ENCODE measurements around the gene SRR.

Gene SRR

DNA sequence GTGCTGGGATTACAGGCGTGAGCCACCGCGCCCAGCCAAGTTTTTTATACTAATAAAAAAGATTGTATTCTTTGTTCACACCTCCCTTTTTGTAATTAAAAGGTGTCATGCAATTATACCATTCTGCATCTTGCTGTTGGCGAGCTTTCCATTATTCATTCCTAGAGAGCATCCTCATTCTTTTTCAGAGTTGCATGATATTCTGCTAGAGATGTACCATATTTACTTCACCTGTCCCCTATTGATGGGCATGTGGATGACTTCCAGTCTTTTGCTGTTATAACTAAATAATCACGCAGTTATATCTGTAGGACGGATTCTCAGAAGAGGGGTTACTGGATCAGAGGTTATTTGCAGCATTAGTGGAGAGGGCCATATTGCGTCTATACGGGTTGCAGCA, 50.6 kb downstream of the SRR start:
- H3K27ac ChIP-seq (ENCODE audit: low read depth, low read length) = no peak overlapping the region
- H3K9me3 ChIP-seq (ENCODE audit: low read length) = no peaks in the 10 kb centered on the region
- H3K9ac ChIP-seq (ENCODE audit: low read length) = no peak overlapping the region
- H3K27me3 ChIP-seq (ENCODE audit: control insufficient read depth in 1 of 2, insufficient read depth in 2 of 2, low read length in 2 of 2) = no peaks in the 10 kb centered on the region
- H3K36me3 ChIP-seq (ENCODE audit: insufficient read depth, low read length) = no peaks in the 10 kb centered on the region
- H3K4me1 ChIP-seq (ENCODE audit: insufficient read depth, low read length) = peaks cover 8% of the 10 kb centered on the region
- H3K4me3 ChIP-seq (ENCODE audit: low read depth in 1 of 2, low read length in 2 of 2) = no peak overlapping the region

- no peak overlapping the region for H3K4me3 ChIP-seq (ENCODE audit: low read depth in 1 of 2, low read length in 2 of 2)
- H3K9ac ChIP-seq (ENCODE audit: low read length) = no peak overlapping the region
- peaks cover 10% of the 10 kb centered on the region for H3K36me3 ChIP-seq (ENCODE audit: insufficient read depth, low read length)
- no peaks in the 10 kb centered on the region for H3K27me3 ChIP-seq (ENCODE audit: control insufficient read depth in 1 of 2, insufficient read depth in 2 of 2, low read length in 2 of 2)
- H3K9me3 ChIP-seq (ENCODE audit: low read length) = no peaks in the 10 kb centered on the region
- H3K27ac ChIP-seq (ENCODE audit: low read depth, low read length) = no peak overlapping the region
- peaks cover 12% of the 10 kb centered on the region for H3K4me1 ChIP-seq (ENCODE audit: insufficient read depth, low read length)
Observed at GRCh38 chr17:2357237-2357636, 53.5 kb downstream of the SRR start.

DNA sequence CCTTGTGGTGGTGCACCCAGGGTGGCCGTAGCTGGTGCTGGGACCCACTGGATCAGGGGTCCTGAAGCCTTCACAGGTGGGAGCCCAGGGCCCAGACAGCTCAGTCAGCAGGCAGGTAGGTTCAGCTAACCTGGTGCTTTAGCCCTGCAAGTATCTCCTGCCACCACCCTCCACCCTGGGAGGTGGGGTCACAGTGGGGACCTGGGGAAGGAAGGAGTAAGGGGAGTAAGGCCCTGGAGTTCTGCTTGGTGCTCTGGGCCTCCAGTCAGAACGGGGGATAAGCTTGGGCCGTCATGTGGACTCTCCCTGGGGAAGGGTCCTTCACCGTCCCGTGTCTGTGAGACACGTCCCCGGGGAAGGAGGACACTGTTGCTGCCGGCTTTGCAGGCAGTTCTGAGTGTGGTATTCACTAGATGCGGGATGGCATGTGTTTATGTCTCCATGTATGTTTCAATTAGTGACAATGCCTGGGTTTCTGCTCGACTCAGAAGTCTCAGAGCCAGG, 54.2 kb downstream of the SRR start:
- Histone ChIP-seq H3K27ac (ENCODE audit: low read depth, low read length) (no peak overlapping the region), H3K27me3 (ENCODE audit: control insufficient read depth in 1 of 2, insufficient read depth in 2 of 2, low read length in 2 of 2) (no peaks in the 10 kb centered on the region), H3K9me3 (ENCODE audit: low read length) (no peaks in the 10 kb centered on the region), H3K36me3 (ENCODE audit: insufficient read depth, low read length) (peaks cover 16% of the 10 kb centered on the region), H3K9ac (ENCODE audit: low read length) (no peak overlapping the region), H3K4me3 (ENCODE audit: low read depth in 1 of 2, low read length in 2 of 2) (no peak overlapping the region), H3K4me1 (ENCODE audit: insufficient read depth, low read length) (peaks cover 10% of the 10 kb centered on the region)

DNA sequence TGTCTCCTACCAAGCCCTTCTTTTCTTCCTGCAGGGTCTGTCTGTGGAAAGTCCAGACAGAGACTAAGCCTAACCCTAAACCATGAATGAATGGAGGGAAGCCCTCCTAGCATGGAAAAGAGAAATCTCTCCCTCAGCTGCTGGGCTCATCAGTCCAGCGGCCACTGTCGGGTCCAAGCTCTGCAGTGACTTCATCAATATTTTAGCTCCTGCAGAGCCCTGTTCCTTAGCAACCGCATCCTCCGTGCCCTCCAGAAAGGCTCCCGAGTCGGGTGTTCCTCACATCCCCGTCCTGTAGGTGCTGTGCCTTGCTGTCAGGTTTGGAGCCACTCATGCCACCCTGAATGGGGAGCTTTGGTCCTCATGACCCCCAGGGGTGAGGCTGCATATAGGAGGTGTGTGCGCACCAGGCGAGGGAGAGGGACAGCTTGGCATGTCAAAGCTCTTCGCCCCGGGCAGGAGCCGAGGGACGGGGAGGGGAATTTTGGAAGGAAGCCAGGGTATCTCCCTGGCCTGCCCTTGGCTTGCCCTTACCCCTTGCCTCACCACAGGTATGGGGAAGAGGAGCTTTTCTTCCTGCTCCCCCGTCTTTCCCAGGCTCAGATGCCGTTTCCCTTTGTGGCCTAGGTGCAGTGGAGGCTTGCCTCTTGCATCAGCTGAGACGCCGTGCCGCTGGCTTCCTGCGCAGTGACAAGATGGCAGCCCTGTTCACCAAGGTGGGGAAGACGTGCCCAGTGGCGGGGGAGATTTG, 57.4 kb downstream of the SRR start:
- Histone ChIP-seq H3K4me3 (ENCODE audit: low read depth in 1 of 2, low read length in 2 of 2) (no peak overlapping the region), H3K9me3 (ENCODE audit: low read length) (no peaks in the 10 kb centered on the region), H3K27me3 (ENCODE audit: control insufficient read depth in 1 of 2, insufficient read depth in 2 of 2, low read length in 2 of 2) (no peaks in the 10 kb centered on the region), H3K27ac (ENCODE audit: low read depth, low read length) (no peak overlapping the region), H3K36me3 (ENCODE audit: insufficient read depth, low read length) (peaks cover 24% of the 10 kb centered on the region), H3K9ac (ENCODE audit: low read length) (no peak overlapping the region), H3K4me1 (ENCODE audit: insufficient read depth, low read length) (peaks cover 23% of the 10 kb centered on the region)

DNA sequence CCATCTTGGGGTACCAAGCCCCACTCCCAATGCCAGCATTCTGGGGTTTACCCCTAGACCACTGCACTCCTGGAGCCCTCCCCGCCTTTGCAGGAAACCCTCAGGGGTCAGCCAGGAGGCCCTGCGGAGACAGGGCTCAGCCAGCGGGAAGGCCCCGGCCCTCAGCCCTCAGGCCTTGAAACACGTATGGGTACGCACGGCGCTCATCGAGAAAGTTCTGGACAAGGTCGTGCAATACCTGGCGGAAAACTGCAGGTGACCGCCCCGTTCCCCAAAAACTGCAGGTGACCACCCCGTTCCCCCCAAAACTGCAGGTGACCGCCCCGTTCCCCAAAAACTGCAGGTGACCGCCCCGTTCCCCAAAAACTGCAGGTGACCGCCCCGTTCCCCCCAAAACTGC, 58.3 kb downstream of the SRR start:
- Histone ChIP-seq H3K27me3 (ENCODE audit: control insufficient read depth in 1 of 2, insufficient read depth in 2 of 2, low read length in 2 of 2) (no peaks in the 10 kb centered on the region), H3K9me3 (ENCODE audit: low read length) (no peaks in the 10 kb centered on the region), H3K9ac (ENCODE audit: low read length) (no peak overlapping the region), H3K4me3 (ENCODE audit: low read depth in 1 of 2, low read length in 2 of 2) (no peak overlapping the region), H3K27ac (ENCODE audit: low read depth, low read length) (no peak overlapping the region), H3K4me1 (ENCODE audit: insufficient read depth, low read length) (peaks cover 26% of the 10 kb centered on the region), H3K36me3 (ENCODE audit: insufficient read depth, low read length) (peaks cover 24% of the 10 kb centered on the region)

GRCh38 chr17:2362416-2362815, 58.7 kb downstream of the SRR start:
- no peaks in the 10 kb centered on the region for H3K9me3 ChIP-seq (ENCODE audit: low read length)
- H3K9ac ChIP-seq (ENCODE audit: low read length) = no peak overlapping the region
- no peak overlapping the region for H3K27ac ChIP-seq (ENCODE audit: low read depth, low read length)
- H3K4me3 ChIP-seq (ENCODE audit: low read depth in 1 of 2, low read length in 2 of 2) = no peak overlapping the region
- H3K36me3 ChIP-seq (ENCODE audit: insufficient read depth, low read length) = peaks cover 24% of the 10 kb centered on the region
- H3K4me1 ChIP-seq (ENCODE audit: insufficient read depth, low read length) = peaks cover 27% of the 10 kb centered on the region
- H3K27me3 ChIP-seq (ENCODE audit: control insufficient read depth in 1 of 2, insufficient read depth in 2 of 2, low read length in 2 of 2) = no peaks in the 10 kb centered on the region

DNA sequence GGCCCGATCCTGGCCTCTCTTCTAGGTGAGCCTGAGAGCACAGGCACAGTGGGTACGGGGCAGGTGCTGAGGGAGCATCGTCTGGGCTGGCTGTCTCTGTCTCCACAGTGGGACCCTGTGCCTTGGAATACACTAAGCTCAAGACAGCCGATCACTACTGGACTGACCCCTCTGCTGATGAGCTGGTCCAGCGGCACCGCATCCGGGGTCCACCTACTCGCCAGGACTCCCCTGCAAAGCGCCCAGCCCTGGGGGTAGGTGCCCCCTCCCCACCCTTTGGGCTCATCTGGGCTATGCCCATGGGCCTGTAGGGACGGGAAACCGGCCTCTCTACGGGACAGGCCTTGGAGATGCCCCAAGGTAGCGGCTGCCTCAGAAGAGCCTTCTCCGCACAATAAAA, 59.1 kb downstream of the SRR start:
- Histone ChIP-seq H3K27me3 (ENCODE audit: control insufficient read depth in 1 of 2, insufficient read depth in 2 of 2, low read length in 2 of 2) (no peaks in the 10 kb centered on the region), H3K36me3 (ENCODE audit: insufficient read depth, low read length) (peaks cover 24% of the 10 kb centered on the region), H3K4me1 (ENCODE audit: insufficient read depth, low read length) (peaks cover 31% of the 10 kb centered on the region), H3K9ac (ENCODE audit: low read length) (no peak overlapping the region), H3K9me3 (ENCODE audit: low read length) (no peaks in the 10 kb centered on the region), H3K27ac (ENCODE audit: low read depth, low read length) (no peak overlapping the region), H3K4me3 (ENCODE audit: low read depth in 1 of 2, low read length in 2 of 2) (no peak overlapping the region)

DNA sequence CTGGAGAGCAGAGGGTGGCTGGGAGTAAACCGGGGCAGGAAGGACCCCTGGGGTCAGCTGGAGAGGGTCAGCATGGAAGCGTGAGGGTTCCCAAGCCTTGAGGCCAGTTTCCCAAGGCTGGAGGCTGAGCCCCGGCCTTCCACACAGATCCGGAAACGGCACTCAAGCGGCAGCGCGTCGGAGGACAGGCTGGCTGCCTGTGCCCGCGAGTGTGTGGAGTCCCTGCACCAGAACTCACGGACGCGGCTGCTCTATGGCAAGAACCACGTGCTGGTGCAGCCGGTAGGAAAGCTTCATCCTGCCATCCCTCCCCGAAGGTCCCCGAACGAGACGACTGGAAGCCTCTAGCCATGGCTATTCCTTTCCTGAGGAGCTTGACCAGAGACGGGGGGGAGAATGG, 59.6 kb downstream of the SRR start:
- H3K4me1 ChIP-seq (ENCODE audit: insufficient read depth, low read length) = peaks cover 36% of the 10 kb centered on the region
- H3K27me3 ChIP-seq (ENCODE audit: control insufficient read depth in 1 of 2, insufficient read depth in 2 of 2, low read length in 2 of 2) = no peaks in the 10 kb centered on the region
- H3K9me3 ChIP-seq (ENCODE audit: low read length) = no peaks in the 10 kb centered on the region
- H3K9ac ChIP-seq (ENCODE audit: low read length) = no peak overlapping the region
- peaks cover 24% of the 10 kb centered on the region for H3K36me3 ChIP-seq (ENCODE audit: insufficient read depth, low read length)
- no peak overlapping the region for H3K4me3 ChIP-seq (ENCODE audit: low read depth in 1 of 2, low read length in 2 of 2)
- no peak overlapping the region for H3K27ac ChIP-seq (ENCODE audit: low read depth, low read length)

- Histone ChIP-seq H3K27me3 (ENCODE audit: control insufficient read depth in 1 of 2, insufficient read depth in 2 of 2, low read length in 2 of 2) (no peaks in the 10 kb centered on the region), H3K36me3 (ENCODE audit: insufficient read depth, low read length) (peaks cover 24% of the 10 kb centered on the region), H3K27ac (ENCODE audit: low read depth, low read length) (no peak overlapping the region)
Observed at GRCh38 chr17:2363851-2364762, 60.4 kb downstream of the SRR start.

DNA sequence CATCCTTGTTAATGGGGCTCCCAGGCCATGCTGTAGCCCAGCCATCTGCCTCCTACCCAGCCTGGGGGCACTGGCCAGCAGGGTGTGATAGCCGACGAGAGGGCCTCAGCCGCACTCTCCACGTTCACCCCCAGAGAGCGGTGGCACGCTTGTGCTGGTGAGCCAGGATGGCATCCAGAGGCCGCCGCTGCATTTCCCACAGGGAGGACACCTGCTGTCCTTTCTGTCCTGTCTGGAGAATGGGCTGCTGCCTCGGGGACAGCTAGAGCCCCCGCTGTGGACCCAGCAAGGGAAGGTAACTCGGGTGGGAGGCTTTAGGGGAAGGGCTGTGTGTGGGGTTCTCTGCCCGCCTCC, 61.0 kb downstream of the SRR start:
- Histone ChIP-seq H3K4me1 (ENCODE audit: insufficient read depth, low read length) (peaks cover 36% of the 10 kb centered on the region), H3K4me3 (ENCODE audit: low read depth in 1 of 2, low read length in 2 of 2) (no peak overlapping the region), H3K27me3 (ENCODE audit: control insufficient read depth in 1 of 2, insufficient read depth in 2 of 2, low read length in 2 of 2) (no peaks in the 10 kb centered on the region), H3K27ac (ENCODE audit: low read depth, low read length) (no peak overlapping the region), H3K9ac (ENCODE audit: low read length) (no peak overlapping the region), H3K9me3 (ENCODE audit: low read length) (no peaks in the 10 kb centered on the region), H3K36me3 (ENCODE audit: insufficient read depth, low read length) (peaks cover 24% of the 10 kb centered on the region)

More at GRCh38 chr17:2363851-2364762, 60.4 kb downstream of the SRR start:
- Histone ChIP-seq H3K9ac (ENCODE audit: low read length) (no peak overlapping the region), H3K4me1 (ENCODE audit: insufficient read depth, low read length) (peaks cover 38% of the 10 kb centered on the region), H3K4me3 (ENCODE audit: low read depth in 1 of 2, low read length in 2 of 2) (no peak overlapping the region), H3K9me3 (ENCODE audit: low read length) (no peaks in the 10 kb centered on the region)

- H3K36me3 ChIP-seq (ENCODE audit: insufficient read depth, low read length) = peaks cover 24% of the 10 kb centered on the region
Observed at GRCh38 chr17:2365132-2365531, 61.4 kb downstream of the SRR start.

More at GRCh38 chr17:2365132-2365531, 61.4 kb downstream of the SRR start:
- Histone ChIP-seq H3K27me3 (ENCODE audit: control insufficient read depth in 1 of 2, insufficient read depth in 2 of 2, low read length in 2 of 2) (no peaks in the 10 kb centered on the region), H3K9me3 (ENCODE audit: low read length) (no peaks in the 10 kb centered on the region), H3K9ac (ENCODE audit: low read length) (no peak overlapping the region), H3K27ac (ENCODE audit: low read depth, low read length) (no peak overlapping the region), H3K4me1 (ENCODE audit: insufficient read depth, low read length) (peaks cover 40% of the 10 kb centered on the region), H3K4me3 (ENCODE audit: low read depth in 1 of 2, low read length in 2 of 2) (no peak overlapping the region)

All from muscle layer of colon (tissue), 2 donors.